HG03460 (cell line): ENCODE measurements around the gene NBDY.
"Not testable (repeated sequence)": the region's sequence is repeated elsewhere in the genome, so short reads cannot be mapped to it uniquely, and the experiment has no call there.

Source experiments
- ATAC-seq: cut with Tn5 transposase; IDR thresholded peaks from one replicate; pipeline ENCODE4 v1.9.1; 2021; ENCODE audit not compliant: unreplicated experiment

Gene NBDY

GRCh38 chrX:56798866-56799758 is 70.1 kb downstream of the NBDY start:
- ATAC-seq, result no peak

GRCh38 chrX:56800307-56800706 is 71.3 kb downstream of the NBDY start:
- no peak for ATAC-seq

DNA sequence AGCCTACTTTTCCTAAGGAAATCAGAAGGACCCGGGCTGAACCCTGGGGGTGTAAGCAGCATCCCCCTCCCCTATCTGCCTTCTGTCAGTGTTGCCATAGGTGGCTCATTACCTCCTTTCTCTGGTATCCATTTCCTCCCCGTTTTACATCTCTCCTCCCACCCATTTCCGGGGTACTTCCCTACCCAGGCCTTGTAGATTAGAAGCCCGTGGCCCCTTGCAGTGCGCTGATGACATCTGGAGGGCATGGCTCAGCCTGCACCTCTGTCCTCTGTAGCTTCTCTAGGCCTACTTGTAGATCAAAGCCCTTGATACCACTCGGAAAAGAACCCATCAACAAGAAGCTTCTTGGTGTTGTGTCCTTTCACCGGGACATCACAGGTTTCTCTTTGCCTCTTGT is 71.8 kb downstream of the NBDY start:
- ATAC-seq, result peak; percentile 69

- ATAC-seq, result no peak
These were observed 73.4 kb downstream of the NBDY start for GRCh38 chrX:56802428-56802827.

DNA sequence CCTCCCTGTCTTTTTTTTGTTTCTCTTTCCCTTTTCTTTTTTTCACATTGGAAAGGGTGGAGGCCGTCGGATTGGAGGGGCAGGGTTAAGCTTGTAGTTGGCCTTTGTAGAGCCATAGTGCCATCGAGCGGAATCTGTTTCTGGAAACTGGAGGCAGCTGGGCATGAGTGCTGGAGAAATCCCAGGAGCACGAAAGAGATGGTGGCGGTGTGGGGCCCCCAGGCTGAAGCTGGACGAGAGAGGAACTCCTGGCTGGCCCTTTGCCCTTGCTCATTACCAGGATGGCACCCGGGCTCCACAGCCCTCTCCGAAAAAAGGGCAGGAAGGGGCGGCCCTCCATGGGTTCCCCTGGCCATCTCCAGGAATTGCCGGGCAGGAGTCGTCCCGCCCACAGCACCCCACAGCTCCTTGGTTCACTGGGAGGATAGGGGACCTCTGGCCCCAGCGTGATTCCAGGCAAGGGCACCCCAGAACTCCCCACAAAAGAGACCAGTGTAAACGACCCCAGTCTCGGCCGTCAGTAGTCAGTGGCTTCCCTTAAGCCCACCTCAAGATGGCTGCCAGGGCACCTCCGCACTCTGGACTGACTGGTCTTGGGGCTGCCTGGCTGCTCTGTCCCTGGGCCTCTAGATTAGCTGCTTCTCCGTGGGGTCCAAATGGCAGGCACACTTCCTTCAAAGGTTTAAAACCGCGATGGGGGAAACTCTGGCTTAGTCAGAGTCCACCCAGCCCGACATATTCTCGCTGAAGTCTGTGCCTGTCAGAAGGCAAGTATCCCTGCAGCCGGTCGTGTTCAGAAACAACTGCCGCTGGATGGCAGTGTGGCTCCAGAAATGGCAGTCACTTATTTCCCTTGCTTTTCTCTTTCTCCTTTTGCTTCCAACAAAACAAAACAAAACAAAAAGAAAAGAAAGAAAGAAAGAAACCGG is 74.1 kb downstream of the NBDY start:
- ATAC-seq, result no peak

GRCh38 chrX:56803850-56804681 is 75.0 kb downstream of the NBDY start:
- ATAC-seq, result no peak

GRCh38 chrX:56804867-56805266 is 75.8 kb downstream of the NBDY start:
- no peak for ATAC-seq

DNA sequence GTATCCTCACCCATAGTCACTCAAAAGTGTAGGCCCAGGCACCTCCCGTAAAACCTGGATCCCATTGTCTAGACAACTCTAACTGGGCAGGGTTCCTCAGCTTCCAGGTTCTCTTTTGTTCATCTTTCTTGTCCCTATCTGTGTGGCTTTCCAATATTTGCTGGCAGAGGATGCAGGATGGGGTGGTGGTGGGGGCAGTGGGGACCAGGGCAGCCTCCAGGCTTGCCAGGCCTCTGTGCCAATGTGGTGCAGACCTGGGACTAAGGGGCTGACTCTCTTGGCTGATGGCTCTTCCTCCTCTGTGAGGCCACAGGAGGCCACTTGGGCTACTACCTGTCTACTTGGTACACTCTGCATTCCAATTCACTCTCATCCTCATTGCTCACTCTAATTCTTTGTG is 76.4 kb downstream of the NBDY start:
- no peak for ATAC-seq

DNA sequence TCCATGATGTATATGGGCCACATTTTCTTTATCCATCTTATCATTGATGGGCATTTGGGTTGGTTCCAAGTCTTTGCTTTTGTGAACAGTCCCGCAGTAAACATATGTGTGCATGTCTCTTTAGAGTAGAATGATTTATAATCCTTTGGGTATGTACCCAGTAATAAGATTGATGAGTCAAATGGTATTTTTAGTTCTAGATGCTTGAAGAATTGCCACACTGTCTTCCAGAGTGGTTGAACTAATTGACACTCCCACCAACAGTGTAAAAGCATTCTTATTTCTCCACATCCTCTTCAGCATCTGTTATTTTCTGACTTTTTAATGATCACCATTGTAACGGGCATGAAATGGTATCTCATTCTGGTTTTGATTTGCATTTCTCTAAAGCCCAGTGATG is 77.1 kb downstream of the NBDY start:
- not testable (repeated sequence) for ATAC-seq

DNA sequence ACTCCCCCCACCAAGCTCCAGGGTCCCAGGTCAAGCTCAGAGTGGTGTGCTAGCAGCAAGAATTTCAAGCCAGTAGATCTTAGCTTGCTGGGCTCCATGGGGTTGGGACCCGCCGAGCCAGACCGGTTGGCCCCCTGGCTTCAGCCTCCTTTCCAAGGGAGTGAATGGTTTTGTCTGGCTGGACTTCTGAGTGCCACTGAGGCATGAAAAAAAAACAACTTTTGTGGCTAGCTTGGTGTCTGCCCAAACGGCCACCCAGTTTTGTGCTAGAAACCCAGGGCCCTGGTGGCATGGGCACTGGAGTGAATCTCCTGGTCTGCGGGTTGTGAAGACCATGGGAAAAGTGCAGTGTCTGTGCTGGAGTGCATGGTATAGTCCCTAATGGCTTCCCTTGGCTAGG is 82.6 kb downstream of the NBDY start:
- no peak for ATAC-seq

DNA sequence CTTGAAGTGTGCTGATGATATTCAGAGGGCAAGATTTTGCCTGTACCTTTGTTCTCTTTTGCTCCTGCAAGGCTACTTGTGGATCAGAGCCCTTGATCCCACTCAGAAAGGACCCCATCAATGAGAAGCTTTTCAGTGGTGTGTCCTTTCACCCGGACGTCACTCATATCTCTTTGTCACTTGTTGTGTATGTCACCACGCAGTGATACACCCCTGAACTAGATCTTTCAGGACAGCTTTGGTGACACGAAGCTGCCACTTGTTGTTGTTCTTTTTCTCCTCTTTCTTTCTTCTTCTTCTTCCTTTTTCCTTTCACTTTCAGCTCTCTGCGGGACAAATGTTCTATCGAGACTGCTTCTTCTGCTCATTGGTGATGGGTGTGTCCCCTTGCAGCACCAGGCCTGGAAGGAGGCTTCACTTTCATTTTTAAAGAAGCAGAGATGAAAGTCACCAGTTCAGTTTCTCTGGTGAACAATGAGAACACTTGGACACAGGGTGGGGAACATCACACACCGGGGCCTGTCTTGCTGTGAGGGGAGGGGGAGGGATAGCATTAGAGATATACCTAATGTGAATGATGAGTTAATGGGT is 83.6 kb downstream of the NBDY start:
- ATAC-seq, result peak; percentile 90

DNA sequence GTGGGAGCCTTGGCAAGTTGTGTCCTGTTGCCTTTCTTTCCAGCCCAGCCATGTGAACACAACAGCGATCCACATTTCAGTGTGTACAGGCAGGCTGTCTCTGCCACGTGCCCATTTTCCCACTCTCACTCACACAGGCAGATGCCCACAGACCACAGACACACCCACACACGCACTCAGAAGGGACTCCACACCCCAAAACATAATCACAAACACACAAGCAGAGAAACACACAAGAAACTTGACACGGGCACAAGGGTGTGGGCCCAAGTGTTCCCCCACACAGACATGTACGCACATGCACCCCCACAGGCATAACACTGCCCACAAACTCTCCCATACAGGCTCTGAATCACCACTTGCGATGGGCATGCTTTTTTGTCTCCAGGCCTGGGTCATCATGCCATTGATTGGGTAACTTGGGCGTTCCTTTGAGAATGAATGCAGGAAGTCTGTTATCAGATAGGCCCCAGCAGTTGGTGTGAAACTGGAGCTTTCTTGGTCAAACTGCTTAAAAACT is 84.3 kb downstream of the NBDY start:
- ATAC-seq, result peak; percentile 46

- no peak for ATAC-seq
These were observed 88.1 kb downstream of the NBDY start for GRCh38 chrX:56817179-56817578.

- ATAC-seq, result no peak
These were observed 97.0 kb downstream of the NBDY start for GRCh38 chrX:56826020-56826419.

DNA sequence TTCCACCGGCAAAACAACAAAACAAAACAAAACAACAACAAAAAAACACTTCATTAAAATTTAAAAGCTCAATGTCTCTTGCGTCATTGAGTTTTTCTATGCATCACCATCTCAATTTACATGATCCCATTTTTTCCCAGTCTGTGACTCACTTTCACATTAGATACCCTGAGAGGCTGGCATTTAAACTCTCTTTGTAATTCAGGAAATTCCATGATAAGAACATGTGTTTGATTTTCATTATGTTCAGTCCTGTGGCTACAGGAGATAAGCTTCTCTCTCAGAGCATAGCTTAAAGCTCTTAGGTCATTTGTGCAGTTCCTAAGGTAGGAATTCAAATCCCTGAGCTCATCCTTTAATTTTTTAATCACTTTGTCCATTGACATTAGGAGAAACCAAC is 104.6 kb downstream of the NBDY start:
- no peak for ATAC-seq

DNA sequence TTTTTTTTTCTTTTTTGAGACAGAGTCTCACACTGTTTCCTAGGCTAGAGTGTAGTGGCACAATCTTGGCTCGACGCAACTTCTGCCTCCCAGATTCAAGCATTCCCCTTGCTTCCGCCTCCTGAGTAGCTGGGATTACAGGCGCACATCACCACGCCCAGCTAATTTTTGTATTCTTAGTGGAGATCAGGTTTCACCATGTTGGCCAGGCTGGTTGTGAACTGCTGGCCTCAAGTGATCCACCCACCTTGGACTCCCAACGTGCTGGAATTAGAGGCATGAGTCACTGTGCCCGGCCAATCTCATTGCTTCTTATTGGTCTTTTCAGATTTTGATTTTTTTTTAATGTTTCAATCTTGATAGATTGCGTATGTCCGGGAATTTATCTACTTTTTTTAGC is 124.4 kb downstream of the NBDY start:
- ATAC-seq, result no peak

DNA sequence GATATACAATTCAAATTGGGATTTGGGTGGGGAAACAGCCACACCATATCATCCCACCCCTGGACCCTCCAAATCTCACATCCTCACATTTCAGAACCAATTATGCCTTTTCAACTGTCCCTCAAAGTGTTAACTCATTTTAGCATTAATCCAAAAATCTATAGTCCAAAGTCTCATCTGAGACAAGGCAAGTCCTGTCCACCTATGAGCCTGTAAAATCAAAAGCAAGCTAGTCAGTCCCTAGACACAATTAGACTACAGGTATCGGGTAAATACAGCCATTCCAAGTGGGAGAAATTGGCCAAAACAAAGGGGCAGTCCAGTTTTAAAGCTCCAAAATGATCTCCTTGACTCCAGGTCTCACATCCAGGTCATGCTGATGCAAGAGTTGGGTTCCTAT is 128.0 kb downstream of the NBDY start:
- ATAC-seq, result no peak

DNA sequence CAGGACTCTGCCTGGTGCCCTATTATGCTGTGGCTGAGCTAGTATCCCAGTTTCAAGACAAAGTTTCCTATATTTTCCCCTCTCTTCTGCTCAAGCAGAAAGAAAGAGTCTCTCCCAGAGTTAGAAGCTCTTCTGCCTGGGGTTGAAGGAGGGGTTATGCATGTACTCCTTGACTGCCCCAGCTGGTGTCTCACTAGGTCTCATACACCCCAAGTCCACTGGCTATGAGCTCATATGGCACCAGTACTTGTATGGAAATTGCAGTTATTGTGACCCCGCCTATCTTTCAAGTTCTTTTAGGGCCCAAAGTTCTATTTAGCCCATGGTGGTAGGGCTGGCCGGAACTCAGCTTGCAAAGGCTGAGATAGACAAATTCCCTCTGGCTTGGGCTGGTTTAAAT is 131.8 kb downstream of the NBDY start:
- ATAC-seq, result no peak
